GM18511 (cell line): ENCODE measurements around the gene FMO2.

Source experiments
- ATAC-seq: cut with Tn5 transposase; IDR thresholded peaks from one replicate; pipeline ENCODE4 v1.9.1; 2021; ENCODE audit warnings: mild to moderate bottlenecking, moderate library complexity; ENCODE audit not compliant: unreplicated experiment

The FMO2 gene

GRCh38 chr1:171173069-171173468 lies 12.0 kb upstream of the FMO2 start:
- ATAC-seq, result peak; percentile 64

- ATAC-seq, result no peak
These were observed 10.4 kb upstream of the FMO2 start for GRCh38 chr1:171174560-171175294.

GRCh38 chr1:171177261-171177660 lies 7.8 kb upstream of the FMO2 start:
- ATAC-seq, result no peak

- ATAC-seq, result no peak
These were observed 5.5 kb upstream of the FMO2 start for GRCh38 chr1:171179318-171180227.

- ATAC-seq, result no peak
These were observed 4.4 kb upstream of the FMO2 start for GRCh38 chr1:171180670-171181069.

- ATAC-seq, result peak; percentile 78
These were observed 3.5 kb downstream of the FMO2 start for GRCh38 chr1:171188388-171189266.

- no peak for ATAC-seq
These were observed 6.9 kb downstream of the FMO2 start for GRCh38 chr1:171191992-171192391.

GRCh38 chr1:171195767-171196166 lies 10.7 kb downstream of the FMO2 start:
- no peak for ATAC-seq

GRCh38 chr1:171196351-171196750 lies 11.3 kb downstream of the FMO2 start:
- ATAC-seq, result no peak

- ATAC-seq, result no peak
These were observed 13.0 kb downstream of the FMO2 start for GRCh38 chr1:171198081-171198480.

GRCh38 chr1:171204296-171204695 lies 19.2 kb downstream of the FMO2 start:
- ATAC-seq, result no peak

GRCh38 chr1:171206204-171206977 lies 21.3 kb downstream of the FMO2 start:
- no peak for ATAC-seq

- no peak for ATAC-seq
These were observed 21.9 kb downstream of the FMO2 start for GRCh38 chr1:171206978-171207355.

GRCh38 chr1:171207377-171207776 lies 22.3 kb downstream of the FMO2 start:
- no peak for ATAC-seq

- ATAC-seq, result no peak
These were observed 25.3 kb downstream of the FMO2 start for GRCh38 chr1:171210355-171210754.

- no peak for ATAC-seq
These were observed 27.7 kb downstream of the FMO2 start for GRCh38 chr1:171212607-171213351.

GRCh38 chr1:171213559-171214454 lies 28.7 kb downstream of the FMO2 start:
- ATAC-seq, result no peak

GRCh38 chr1:171217658-171218443 lies 32.8 kb downstream of the FMO2 start:
- ATAC-seq, result no peak
